Liver (tissue), 9 donors: ENCODE data around the gene SLC2A5. TPM values are rescaled to one million over a fixed set of nuclear protein-coding genes. Genes with fewer than 3 reads are reported as not detected.
A peak's percentile ranks its signal among the peaks of the same experiment; 100 is the strongest.

ENCODE experiments used
- DNase-seq: peaks from one replicate; pipeline ENCODE4 v3.0.0-alpha.2; 2017; ENCODE audit warnings: low spot score
- H3K27ac ChIP-seq, 2 donors: one replicate each; pipeline ENCODE4 v1.7.0; 2013; ENCODE audit warnings: inconsistent platforms in 2 of 2, low read length in 2 of 2, control low read depth in 1 of 2, low read depth in 1 of 2, mild to moderate bottlenecking in 1 of 2
- H3K27me3 ChIP-seq, 4 donors: one replicate each; pipeline versions ENCODE4 v1.6.1 to v1.7.0; 2013; ENCODE audit warnings: low read length in 3 of 4, inconsistent platforms in 1 of 4, mild to moderate bottlenecking in 1 of 4, moderate library complexity in 1 of 4; ENCODE audit not compliant: control insufficient read depth in 4 of 4, insufficient read depth in 4 of 4
- H3K36me3 ChIP-seq, 4 donors: one replicate each; pipeline versions ENCODE4 v1.6.1 to v1.7.0; 2013; ENCODE audit warnings: low read length in 3 of 4, mild to moderate bottlenecking in 3 of 4, low read depth in 1 of 4, moderate library complexity in 1 of 4; ENCODE audit not compliant: control insufficient read depth in 4 of 4, insufficient read depth in 3 of 4
- H3K4me1 ChIP-seq, 4 donors: one replicate each; pipeline versions ENCODE4 v1.6.1 to v1.7.0; 2013; ENCODE audit warnings: low read length in 3 of 4, mild to moderate bottlenecking in 3 of 4, moderate library complexity in 1 of 4; ENCODE audit not compliant: control insufficient read depth in 4 of 4, insufficient read depth in 4 of 4
- H3K4me3 ChIP-seq, 3 donors: one replicate each; pipeline versions ENCODE4 v1.6.1 to v1.7.0; 2013; ENCODE audit warnings: low read length in 3 of 3, control low read depth in 1 of 3, low read depth in 1 of 3, mild to moderate bottlenecking in 1 of 3
- H3K9ac ChIP-seq, 2 donors: one replicate each; pipeline ENCODE4 v1.7.0; 2013; ENCODE audit warnings: low read length in 2 of 2, mild to moderate bottlenecking in 2 of 2, moderate library complexity in 2 of 2, control low read depth in 1 of 2, low read depth in 1 of 2
- H3K9me3 ChIP-seq, 4 donors: one replicate each; pipeline versions ENCODE4 v1.6.1 to v1.7.0; 2013; ENCODE audit warnings: low read length in 3 of 4; ENCODE audit not compliant: control insufficient read depth in 4 of 4
- ATF3 ChIP-seq: IDR thresholded peaks from 2 replicates; pipeline ENCODE4 v1.6.1; 2016; ENCODE audit warnings: antibody characterized with exemption
- EGR1 ChIP-seq, 2 donors: IDR thresholded peaks; 2 replicates each; pipeline ENCODE4 v1.6.1; 2016 to 2018; ENCODE audit warnings: antibody characterized with exemption in 2 of 2, low read depth in 2 of 2
- FOXA1 ChIP-seq: IDR thresholded peaks from 2 replicates; pipeline ENCODE4 v1.6.1; 2016; ENCODE audit warnings: antibody characterized with exemption
- FOXA2 ChIP-seq: IDR thresholded peaks from 2 replicates; pipeline ENCODE4 v1.6.1; 2016; ENCODE audit warnings: antibody characterized with exemption
- GABPA ChIP-seq, 2 donors: IDR thresholded peaks in 1 of 2; conservative IDR thresholded peaks in 1 of 2; 2 replicates each; pipeline ENCODE4 v1.6.1; 2016; ENCODE audit warnings: antibody characterized with exemption in 2 of 2, mild to moderate bottlenecking in 1 of 2, moderate library complexity in 1 of 2
- HNF4A ChIP-seq, 2 donors: conservative IDR thresholded peaks; 2 replicates each; pipeline ENCODE4 v1.6.1; 2016; ENCODE audit warnings: antibody characterized with exemption in 2 of 2, mild to moderate bottlenecking in 2 of 2
- HNF4G ChIP-seq: IDR thresholded peaks from 2 replicates; pipeline ENCODE4 v1.6.1; 2016; ENCODE audit warnings: antibody characterized with exemption
- JUND ChIP-seq, 2 donors: IDR thresholded peaks; 2 replicates each; pipeline ENCODE4 v1.6.1; 2016; ENCODE audit warnings: antibody characterized with exemption in 2 of 2
- MAX ChIP-seq: IDR thresholded peaks from 2 replicates; pipeline ENCODE4 v1.6.1; 2016; ENCODE audit warnings: antibody characterized with exemption
- NR2F2 ChIP-seq: IDR thresholded peaks from 2 replicates; pipeline ENCODE4 v1.6.1; 2016; ENCODE audit warnings: antibody characterized with exemption
- RAD21 ChIP-seq, 2 donors: IDR thresholded peaks; 2 replicates each; pipeline ENCODE4 v1.6.1; 2016; ENCODE audit warnings: antibody characterized with exemption in 2 of 2, mild to moderate bottlenecking in 2 of 2
- RXRA ChIP-seq, 2 donors: IDR thresholded peaks; 2 replicates each; pipeline ENCODE4 v1.6.1; 2017 to 2018; ENCODE audit warnings: antibody characterized with exemption in 2 of 2, mild to moderate bottlenecking in 1 of 2
- SP1 ChIP-seq: IDR thresholded peaks from 2 replicates; pipeline ENCODE4 v1.6.1; 2018; ENCODE audit warnings: antibody characterized with exemption, mild to moderate bottlenecking
- YY1 ChIP-seq: IDR thresholded peaks from 2 replicates; pipeline ENCODE4 v1.6.1; 2016; ENCODE audit warnings: antibody characterized with exemption, mild to moderate bottlenecking
- WGBS: extraction: QIAGEN DNeasy Blood & Tissue Kit; methylation state at CpG from one replicate; pipeline ENCODE4 v1.1.7; 2013; 5-methylcytosine and 5-hydroxymethylcytosine counted together
- polyA plus RNA-seq, 2 donors: library from polyadenylated mRNA; stranded (reverse) in 1 of 2; unstranded in 1 of 2; fragments of 200-250 nt in 1 of 2; fragments of >200 nt in 1 of 2; fragmentation: Nextera tagmentation in 1 of 2; extraction: Ambion mirVana in 1 of 2; gene quantifications; one replicate each; pipeline versions ENCODE4 v1.2.1 to v1.2.3, GENCODE V29; 2013 to 2015
- total RNA-seq, 2 donors: library from RNA; depleted of rRNA; stranded (reverse); fragments of >200 nt; gene quantifications; one replicate each; pipeline ENCODE4 v1.2.3, GENCODE V29; 2014
- TF ChIP-seq, protein P1 (sequence below): IDR thresholded peaks from 2 replicates; pipeline ENCODE4 v1.6.1; 2016; ENCODE audit warnings: antibody characterized with exemption
- donor health status: healthy.
- donor health status: healthy.
- donor health status: healthy.
- donor health status: healthy.
- donor health status: healthy.

The SLC2A5 gene
- total and polyA plus RNA-seq, 4 donors: 0.07 to 1.6 (median 0.13) TPM

- H3K27ac ChIP-seq: no peak overlapping the region
- H3K4me1 ChIP-seq: no peaks in the 10 kb centered on the region
- TF ChIP-seq JUND (IDR thresholded peaks at IDR 0.05) (no peak), MAX (no peak), SP1 (no peak), YY1 (no peak), ATF3 (no peak), HNF4A (conservative IDR thresholded peaks at IDR 0.05) (no peak), RAD21 (IDR thresholded peaks at IDR 0.05) (no peak), HNF4G (no peak), GABPA (IDR thresholded peaks at IDR 0.05 in 1 of 2, conservative IDR thresholded peaks at IDR 0.05 in 1 of 2) (no peak), EGR1 (IDR thresholded peaks at IDR 0.05; ENCODE audit: low read depth in 2 of 2) (no peak), RXRA (IDR thresholded peaks at IDR 0.05) (no peak), FOXA1 (no peak), FOXA2 (no peak)
- TF ChIP-seq, protein P1, sequence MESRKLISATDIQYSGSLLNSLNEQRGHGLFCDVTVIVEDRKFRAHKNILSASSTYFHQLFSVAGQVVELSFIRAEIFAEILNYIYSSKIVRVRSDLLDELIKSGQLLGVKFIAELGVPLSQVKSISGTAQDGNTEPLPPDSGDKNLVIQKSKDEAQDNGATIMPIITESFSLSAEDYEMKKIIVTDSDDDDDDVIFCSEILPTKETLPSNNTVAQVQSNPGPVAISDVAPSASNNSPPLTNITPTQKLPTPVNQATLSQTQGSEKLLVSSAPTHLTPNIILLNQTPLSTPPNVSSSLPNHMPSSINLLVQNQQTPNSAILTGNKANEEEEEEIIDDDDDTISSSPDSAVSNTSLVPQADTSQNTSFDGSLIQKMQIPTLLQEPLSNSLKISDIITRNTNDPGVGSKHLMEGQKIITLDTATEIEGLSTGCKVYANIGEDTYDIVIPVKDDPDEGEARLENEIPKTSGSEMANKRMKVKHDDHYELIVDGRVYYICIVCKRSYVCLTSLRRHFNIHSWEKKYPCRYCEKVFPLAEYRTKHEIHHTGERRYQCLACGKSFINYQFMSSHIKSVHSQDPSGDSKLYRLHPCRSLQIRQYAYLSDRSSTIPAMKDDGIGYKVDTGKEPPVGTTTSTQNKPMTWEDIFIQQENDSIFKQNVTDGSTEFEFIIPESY: no peak
- H3K36me3 ChIP-seq: no peaks in the 10 kb centered on the region
- WGBS: 64% methylated on average over 4 of the region's 4 CpGs
- no peaks in the 10 kb centered on the region for H3K9me3 ChIP-seq
- no peak for DNase-seq
- no peak overlapping the region for H3K9ac ChIP-seq
- no peaks in the 10 kb centered on the region for H3K27me3 ChIP-seq
- no peak overlapping the region for H3K4me3 ChIP-seq
Measured at GRCh38 chr1:9068981-9069325, 482 bp downstream of the SLC2A5 start.

GRCh38 chr1:9066945-9067807 is 2.3 kb downstream of the SLC2A5 start:
- WGBS: 85% methylated on average over 24 of the region's 24 CpGs
- Histone ChIP-seq H3K27ac (no peak overlapping the region), H3K4me3 (no peak overlapping the region), H3K4me1 (no peaks in the 10 kb centered on the region), H3K9ac (no peak overlapping the region), H3K27me3 (no peaks in the 10 kb centered on the region), H3K36me3 (no peaks in the 10 kb centered on the region), H3K9me3 (no peaks in the 10 kb centered on the region)
- no peak for TF ChIP-seq JUND (IDR thresholded peaks at IDR 0.05)
- DNase-seq: no peak

DNA sequence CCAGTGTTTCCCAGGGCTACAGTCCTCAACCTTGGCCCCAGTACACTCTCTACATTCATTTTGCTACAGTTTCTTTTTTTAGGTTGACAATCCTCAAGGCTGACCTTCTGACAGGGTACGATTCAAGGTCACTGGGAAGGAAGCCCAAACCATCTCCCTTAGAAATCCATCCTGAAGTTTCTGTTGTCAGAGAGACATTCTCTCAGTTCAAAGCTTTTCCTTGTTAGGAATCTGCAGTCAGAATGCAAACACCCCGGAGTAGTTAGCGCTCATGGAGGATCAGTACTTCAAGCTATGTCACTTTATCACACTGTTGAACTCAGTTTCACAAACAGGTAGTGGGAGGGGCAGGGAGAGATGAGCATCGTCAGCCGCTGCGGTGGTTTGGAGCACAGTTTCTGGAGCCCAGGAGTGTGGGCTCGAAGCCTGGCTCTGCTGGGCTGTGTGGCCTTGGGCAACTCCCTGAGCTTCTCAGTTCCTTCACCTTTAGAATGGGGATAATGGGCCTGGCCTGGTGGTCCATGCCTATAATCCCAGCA is 4.2 kb downstream of the SLC2A5 start:
- H3K4me3 ChIP-seq: no peak overlapping the region
- H3K36me3 ChIP-seq: no peaks in the 10 kb centered on the region
- H3K4me1 ChIP-seq: no peaks in the 10 kb centered on the region
- TF ChIP-seq, protein P1: no peak
- TF ChIP-seq NR2F2: peak; percentile 15
- no peak overlapping the region for H3K27ac ChIP-seq
- H3K27me3 ChIP-seq: no peaks in the 10 kb centered on the region
- WGBS: 79% methylated on average over 7 of the region's 7 CpGs
- no peaks in the 10 kb centered on the region for H3K9me3 ChIP-seq
- DNase-seq: no peak
- H3K9ac ChIP-seq: no peak overlapping the region
